GM10248 (cell line): Measurements from ENCODE around the gene PPP1R11.

Experiments
- CTCF ChIA-PET: fragments of 300-600 bp; sonication (Branson Sonifier 250); formaldehyde crosslinking; extraction: SDS; loops from one replicate; lab custom pipeline; 2021; ENCODE audit warnings: antibody characterized with exemption; lab: Yijun Ruan, JAX
- POLR2A ChIA-PET: fragments of 350-650 bp; sonication (Branson Sonifier 250); formaldehyde crosslinking; extraction: SDS; loops from one replicate; lab custom pipeline; 2020; ENCODE audit warnings: antibody characterized with exemption; lab: Yijun Ruan, JAX
- DNase-seq: peaks from one replicate; pipeline ENCODE4 v3.0.0; 2012; ENCODE audit errors: extremely low spot score
- TF ChIP-seq, protein P1 (sequence below): IDR thresholded peaks from 2 replicates; pipeline ENCODE4 v1.5.1; 2012; ENCODE audit warnings: mild to moderate bottlenecking, low read depth; ENCODE audit errors: extremely low read depth, missing control alignments, control extremely low read depth

PPP1R11 gene

DNA sequence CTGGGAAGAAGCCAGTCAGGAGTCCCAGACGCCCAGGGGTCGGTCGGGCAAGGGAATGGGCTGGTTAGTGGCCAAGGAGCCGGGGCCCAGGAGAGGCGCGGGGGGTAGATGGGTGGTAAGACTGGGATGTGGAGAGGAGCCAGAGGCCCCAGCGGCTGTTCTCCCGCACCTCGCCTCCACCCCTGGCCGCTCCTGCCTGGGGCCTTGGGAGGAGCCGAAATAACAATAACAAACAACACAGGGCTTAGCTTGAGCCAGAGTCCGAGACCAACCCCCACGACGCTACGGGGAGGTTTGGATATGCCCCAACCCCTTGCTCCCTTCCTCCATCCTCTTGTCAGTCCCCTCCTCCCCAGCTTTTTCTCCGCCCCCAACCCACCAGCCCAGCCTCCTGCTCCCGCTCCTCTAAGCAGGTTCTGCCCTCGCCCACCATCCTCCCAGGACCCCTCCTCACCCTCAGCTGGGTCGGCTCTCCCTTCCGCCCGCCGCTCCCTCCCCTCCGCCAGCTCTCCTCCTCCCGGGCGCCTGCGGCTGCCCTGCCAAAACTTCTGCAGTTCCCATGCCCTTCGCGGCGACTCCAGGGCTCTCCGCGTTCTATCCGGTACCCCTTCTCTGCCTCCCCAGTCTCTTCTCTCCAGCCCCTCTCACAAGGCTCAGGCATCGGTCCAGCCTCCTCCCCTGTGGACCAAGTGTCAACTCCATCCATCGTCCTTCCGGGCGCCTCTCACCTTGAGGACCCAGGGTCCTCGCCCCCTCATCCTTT, 7.5 kb downstream of the PPP1R11 start:
- POLR2A ChIA-PET: no interaction called here
- TF ChIP-seq, protein P1, sequence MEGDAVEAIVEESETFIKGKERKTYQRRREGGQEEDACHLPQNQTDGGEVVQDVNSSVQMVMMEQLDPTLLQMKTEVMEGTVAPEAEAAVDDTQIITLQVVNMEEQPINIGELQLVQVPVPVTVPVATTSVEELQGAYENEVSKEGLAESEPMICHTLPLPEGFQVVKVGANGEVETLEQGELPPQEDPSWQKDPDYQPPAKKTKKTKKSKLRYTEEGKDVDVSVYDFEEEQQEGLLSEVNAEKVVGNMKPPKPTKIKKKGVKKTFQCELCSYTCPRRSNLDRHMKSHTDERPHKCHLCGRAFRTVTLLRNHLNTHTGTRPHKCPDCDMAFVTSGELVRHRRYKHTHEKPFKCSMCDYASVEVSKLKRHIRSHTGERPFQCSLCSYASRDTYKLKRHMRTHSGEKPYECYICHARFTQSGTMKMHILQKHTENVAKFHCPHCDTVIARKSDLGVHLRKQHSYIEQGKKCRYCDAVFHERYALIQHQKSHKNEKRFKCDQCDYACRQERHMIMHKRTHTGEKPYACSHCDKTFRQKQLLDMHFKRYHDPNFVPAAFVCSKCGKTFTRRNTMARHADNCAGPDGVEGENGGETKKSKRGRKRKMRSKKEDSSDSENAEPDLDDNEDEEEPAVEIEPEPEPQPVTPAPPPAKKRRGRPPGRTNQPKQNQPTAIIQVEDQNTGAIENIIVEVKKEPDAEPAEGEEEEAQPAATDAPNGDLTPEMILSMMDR: no peak
- DNase-seq: peak; percentile 15

GRCh38 chr6:30075094-30075789, 8.2 kb downstream of the PPP1R11 start, which contains the start of gene RNF39:
Gene RNF39, minus strand, starts transcription at chr6:30075769. Its CDS starts 184 bp downstream, at chr6:30075585.
- ChIA-PET POLR2A (interaction anchor here (0.8 kb wide), 1 partner anchor 28 kb away, joined by 3 read pairs; no protein-coding TSS in a partner anchor), CTCF (interaction anchor here (2.3 kb wide), 1 partner anchor 26 kb away, joined by 7 read pairs; no protein-coding TSS in a partner anchor)
- peak; percentile 14 for DNase-seq
- TF ChIP-seq, protein P1: no peak

More for the DNA sequence above, 7.5 kb downstream of the PPP1R11 start:
- CTCF ChIA-PET: interaction anchor here (2.3 kb wide), 1 partner anchor 27 kb away, joined by 7 read pairs; no protein-coding TSS in a partner anchor

DNA sequence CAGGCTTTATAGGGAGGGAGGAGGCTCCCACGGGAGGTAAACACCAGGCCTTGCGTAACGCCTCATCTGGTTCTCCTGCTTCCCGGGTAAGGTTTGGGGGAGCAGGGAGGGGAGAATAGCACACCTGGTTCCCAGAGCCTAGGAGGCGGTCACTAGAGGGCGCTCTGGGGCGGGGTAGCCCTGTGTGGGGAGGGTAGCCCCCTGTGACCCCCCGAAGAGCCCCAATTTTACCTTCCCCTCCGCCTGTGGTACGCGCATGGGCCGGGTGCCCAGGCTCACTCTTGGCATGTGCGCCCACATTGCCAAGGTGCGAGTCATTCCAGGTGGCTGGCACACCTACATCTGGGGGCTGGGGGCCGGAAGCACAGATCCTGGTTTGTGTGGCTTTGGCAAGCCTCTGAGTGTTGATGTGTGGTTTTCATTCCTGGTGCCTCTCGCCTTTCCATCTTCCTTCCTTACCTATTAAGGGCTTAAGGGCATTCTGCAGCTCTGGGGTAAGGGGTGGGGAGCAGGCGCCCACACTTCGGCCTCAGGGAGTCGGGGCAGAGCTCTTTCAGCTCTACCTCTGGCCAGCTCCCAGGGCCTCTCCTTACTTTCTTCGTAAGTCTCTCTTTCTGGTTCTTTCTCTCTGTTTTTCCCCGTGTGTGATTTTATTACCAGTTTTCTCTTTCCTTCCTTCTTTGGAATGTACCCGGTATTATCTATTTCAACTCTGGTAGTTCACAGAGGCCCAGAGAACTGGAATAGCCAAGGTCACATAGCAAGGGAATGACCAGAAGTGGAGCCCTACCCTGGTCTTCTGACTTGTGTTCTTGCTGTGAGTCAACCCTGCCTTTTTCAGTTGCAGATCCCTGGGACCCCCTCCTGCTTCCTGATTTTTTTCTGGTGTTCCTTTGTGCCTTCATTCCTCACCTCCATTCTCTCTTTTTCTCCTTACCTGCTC, 9.1 kb downstream of the PPP1R11 start:
- peak; percentile 32 for DNase-seq
- TF ChIP-seq, protein P1: peak; percentile 17
- ChIA-PET POLR2A (interaction anchor here (0.8 kb wide), 1 partner anchor 27 kb away, joined by 3 read pairs; no protein-coding TSS in a partner anchor), CTCF (interaction anchor here (0.6 to 2.5 kb wide), 4 partner anchors 11 to 55 kb away, joined by 3 to 7 read pairs (median 3); partner anchors contain the start of gene POLR1H)

DNA sequence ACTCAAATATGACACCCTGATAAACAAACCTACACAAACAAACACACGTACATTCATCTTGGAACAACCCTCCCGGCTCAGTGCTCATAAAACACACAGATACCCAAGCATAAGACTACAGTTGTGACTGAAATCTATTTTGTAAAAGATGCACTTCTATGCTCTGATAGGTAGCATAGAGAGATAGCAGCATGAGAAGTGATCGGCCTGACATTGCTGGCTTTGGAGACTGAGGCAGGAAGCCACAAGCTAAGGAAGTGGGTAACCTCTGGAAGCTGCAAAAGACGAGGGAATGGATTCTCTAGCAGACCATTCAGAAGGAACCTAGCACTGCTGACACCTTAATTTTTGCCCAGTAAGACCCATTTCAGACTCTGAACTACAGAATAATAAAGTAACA, 10.2 kb downstream of the PPP1R11 start:
- ChIA-PET POLR2A (interaction anchor here (0.9 kb wide), 1 partner anchor 11 kb away, joined by 3 read pairs; no protein-coding TSS in a partner anchor), CTCF (interaction anchor here (1.0 to 2.5 kb wide), 3 partner anchors 10 to 26 kb away, joined by 3 to 7 read pairs (median 3); no protein-coding TSS in a partner anchor)
- TF ChIP-seq, protein P1: no peak
- no peak for DNase-seq

DNA sequence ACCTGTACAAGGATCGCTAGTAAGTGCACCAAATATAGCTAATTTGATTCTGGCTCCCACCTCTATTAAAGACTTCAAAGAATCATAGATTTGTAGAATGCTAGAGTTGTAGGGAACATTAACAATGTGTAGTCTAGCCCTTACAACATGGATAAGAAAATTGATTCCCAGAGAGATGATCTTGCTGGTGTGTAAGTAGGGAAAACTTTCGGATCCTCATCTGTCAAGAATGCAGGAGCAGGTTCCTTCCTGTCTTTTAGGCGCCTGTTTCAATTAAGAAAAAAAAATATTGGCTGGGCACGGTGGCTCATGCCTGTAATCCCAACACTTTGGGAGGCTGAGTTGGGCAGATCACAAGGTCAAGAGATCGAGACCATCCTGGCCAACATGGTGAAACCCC, 20.9 kb downstream of the PPP1R11 start:
- CTCF ChIA-PET: interaction anchor here (2.1 to 9.1 kb wide), 3 partner anchors 10 to 43 kb away, joined by 7 to 58 read pairs (median 11); no protein-coding TSS in a partner anchor
- TF ChIP-seq, protein P1: no peak
- POLR2A ChIA-PET: interaction anchor here (0.6 kb wide), 2 partner anchors 10 to 104 kb away, joined by 3 to 7 read pairs; no protein-coding TSS in a partner anchor
- no peak for DNase-seq
